ENCODE results near the gene EPS8L1.
"Not testable (repeated sequence)": the region's sequence is repeated elsewhere in the genome, so short reads cannot be mapped to it uniquely, and the experiment has no call there.

EPS8L1 gene

DNA sequence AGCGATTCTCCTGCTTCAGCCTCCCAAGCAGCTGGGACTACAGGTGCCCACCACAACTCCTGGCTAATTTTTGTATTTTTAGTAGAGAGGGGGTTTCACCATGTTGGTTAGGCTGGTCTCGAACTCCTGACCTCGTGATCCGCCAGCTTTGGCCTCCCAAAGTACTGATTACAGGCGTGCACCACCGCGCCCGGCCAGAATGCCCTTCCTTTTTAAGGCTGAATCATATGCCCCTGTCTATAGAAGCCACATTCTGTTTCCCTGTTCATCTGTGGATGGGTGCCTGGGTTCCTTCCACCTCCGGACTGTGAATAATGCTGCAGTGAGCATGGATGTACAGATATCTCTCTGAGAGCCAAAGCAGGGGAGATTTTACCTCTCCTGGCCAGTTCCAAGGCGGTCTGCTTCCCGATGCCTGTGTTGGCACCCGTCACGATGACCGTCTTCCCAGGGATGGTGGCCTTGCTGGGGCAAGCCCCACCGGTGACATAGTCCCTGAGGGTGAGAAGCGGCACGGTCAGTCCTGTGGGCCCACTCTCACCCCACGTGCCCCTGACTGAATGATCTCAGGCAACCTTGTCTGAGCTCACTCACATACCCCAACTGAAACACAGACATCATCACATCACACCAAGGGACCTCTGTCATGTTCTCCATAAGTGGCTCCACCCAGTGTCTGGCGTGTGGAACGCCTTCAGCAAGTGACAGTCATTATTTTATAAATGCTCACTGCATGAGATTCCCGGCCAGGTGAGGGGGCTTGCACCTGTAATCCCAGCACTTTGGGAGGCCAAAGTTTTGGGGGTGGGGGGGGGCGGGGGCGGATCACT, 16.7 kb upstream of the EPS8L1 start:
- Histone ChIP-seq H3K36me3 (ENCODE audit: insufficient read depth, low read length) (no peaks in the 10 kb centered on the region), H3K4me3 (ENCODE audit: low read length, poor library complexity, severe bottlenecking) (no peak overlapping the region), H3K4me2 (ENCODE audit: low read depth, low read length, poor library complexity, severe bottlenecking) (no peak overlapping the region), H3K79me2 (ENCODE audit: insufficient read depth, low read length) (no peaks in the 10 kb centered on the region), H3K9me2 (replicated peaks; ENCODE audit: low read depth, low read length) (no peaks in the 10 kb centered on the region), H3K9ac (ENCODE audit: low read depth, low read length, poor library complexity, severe bottlenecking) (no peak overlapping the region), H3K27me3 (ENCODE audit: insufficient read depth, low read length, poor library complexity, severe bottlenecking) (no peaks in the 10 kb centered on the region), H3K4me1 (ENCODE audit: insufficient read depth, low read length, poor library complexity, severe bottlenecking) (no peaks in the 10 kb centered on the region), H2AFZ (ENCODE audit: low read length) (no peak overlapping the region), H3K9me3 (ENCODE audit: insufficient read depth, low read depth, low read length) (no peaks in the 10 kb centered on the region), H4K20me1 (ENCODE audit: insufficient read depth, low read length, poor library complexity, severe bottlenecking) (no peaks in the 10 kb centered on the region), H3F3A (ENCODE audit: low read depth) (no peaks in the 10 kb centered on the region)
- TF ChIP-seq, protein P1, sequence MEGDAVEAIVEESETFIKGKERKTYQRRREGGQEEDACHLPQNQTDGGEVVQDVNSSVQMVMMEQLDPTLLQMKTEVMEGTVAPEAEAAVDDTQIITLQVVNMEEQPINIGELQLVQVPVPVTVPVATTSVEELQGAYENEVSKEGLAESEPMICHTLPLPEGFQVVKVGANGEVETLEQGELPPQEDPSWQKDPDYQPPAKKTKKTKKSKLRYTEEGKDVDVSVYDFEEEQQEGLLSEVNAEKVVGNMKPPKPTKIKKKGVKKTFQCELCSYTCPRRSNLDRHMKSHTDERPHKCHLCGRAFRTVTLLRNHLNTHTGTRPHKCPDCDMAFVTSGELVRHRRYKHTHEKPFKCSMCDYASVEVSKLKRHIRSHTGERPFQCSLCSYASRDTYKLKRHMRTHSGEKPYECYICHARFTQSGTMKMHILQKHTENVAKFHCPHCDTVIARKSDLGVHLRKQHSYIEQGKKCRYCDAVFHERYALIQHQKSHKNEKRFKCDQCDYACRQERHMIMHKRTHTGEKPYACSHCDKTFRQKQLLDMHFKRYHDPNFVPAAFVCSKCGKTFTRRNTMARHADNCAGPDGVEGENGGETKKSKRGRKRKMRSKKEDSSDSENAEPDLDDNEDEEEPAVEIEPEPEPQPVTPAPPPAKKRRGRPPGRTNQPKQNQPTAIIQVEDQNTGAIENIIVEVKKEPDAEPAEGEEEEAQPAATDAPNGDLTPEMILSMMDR (conservative IDR thresholded peaks at IDR 0.05; ENCODE audit: low read length): peak; percentile 44
- no peak for TF ChIP-seq EZH2phosphoT487 (IDR thresholded peaks at IDR 0.05; ENCODE audit: borderline replicate concordance)

DNA sequence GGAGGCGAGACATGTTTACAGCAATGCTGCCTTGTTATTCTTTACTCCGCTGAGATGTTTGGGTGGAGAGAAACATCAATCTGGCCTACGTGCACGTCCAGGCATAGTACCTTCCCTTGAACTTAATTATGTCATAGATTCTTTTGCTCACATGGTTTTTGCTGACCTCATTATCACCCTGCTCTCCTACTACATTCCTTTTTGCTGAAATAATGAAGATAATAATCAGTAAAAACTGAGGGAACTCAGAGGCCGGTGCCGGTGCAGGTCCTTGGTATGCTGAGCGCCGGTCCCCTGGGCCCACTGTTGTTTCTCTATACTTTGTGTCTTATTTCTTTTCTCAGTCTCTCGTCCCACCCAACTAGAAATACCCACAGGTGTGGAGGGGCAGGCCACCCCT, 15.4 kb upstream of the EPS8L1 start:
- not testable (repeated sequence) for H4K20me1 ChIP-seq (ENCODE audit: insufficient read depth, low read length, poor library complexity, severe bottlenecking); H3K27me3 ChIP-seq (ENCODE audit: insufficient read depth, low read length, poor library complexity, severe bottlenecking); H3K4me3 ChIP-seq (ENCODE audit: low read length, poor library complexity, severe bottlenecking); H3K4me2 ChIP-seq (ENCODE audit: low read depth, low read length, poor library complexity, severe bottlenecking); H3K36me3 ChIP-seq (ENCODE audit: insufficient read depth, low read length); H3K9me2 ChIP-seq (replicated peaks; ENCODE audit: low read depth, low read length); H3K79me2 ChIP-seq (ENCODE audit: insufficient read depth, low read length); H3F3A ChIP-seq (ENCODE audit: low read depth); H2AFZ ChIP-seq (ENCODE audit: low read length); H3K4me1 ChIP-seq (ENCODE audit: insufficient read depth, low read length, poor library complexity, severe bottlenecking); H3K9ac ChIP-seq (ENCODE audit: low read depth, low read length, poor library complexity, severe bottlenecking); H3K9me3 ChIP-seq (ENCODE audit: insufficient read depth, low read depth, low read length)

DNA sequence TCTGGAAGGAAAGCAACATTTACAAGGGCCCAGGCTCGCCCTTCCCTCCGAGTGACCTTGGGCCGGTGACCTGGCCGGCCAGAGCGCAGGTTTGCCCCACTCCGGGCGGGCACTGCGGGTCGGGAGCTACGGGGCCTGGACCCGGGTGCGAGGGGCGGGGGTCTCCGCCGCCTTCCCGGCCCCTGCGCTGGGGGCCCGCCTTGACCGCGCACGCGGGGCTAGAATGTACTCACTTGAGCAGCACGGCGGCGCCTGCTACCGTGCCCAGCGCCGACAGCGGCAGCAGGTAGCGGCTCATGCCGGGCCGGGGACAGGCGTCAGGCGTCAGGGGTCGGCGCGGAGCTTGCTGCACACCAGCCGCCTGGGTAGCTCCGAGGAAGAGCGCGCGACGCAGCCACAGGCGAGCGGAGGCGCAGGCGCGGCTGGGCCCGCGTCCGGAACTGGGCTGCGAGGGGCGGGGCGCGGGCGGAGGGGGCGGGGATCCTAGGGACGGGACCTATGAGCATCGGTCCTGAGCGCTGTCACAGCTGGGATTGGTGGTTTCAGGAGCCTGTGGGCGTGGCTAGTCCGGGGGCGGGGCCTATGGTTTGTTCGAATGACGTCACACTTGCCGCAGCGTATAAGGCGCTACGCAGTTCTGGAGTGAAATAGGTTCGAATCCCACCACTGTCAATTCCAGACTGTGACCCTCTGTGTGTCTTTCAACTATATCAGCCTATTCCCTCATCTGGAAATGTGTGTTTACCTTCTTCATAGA, 12.8 kb upstream of the EPS8L1 start, which contains the start of gene RDH13:
RDH13 (minus strand) TSS at position 414 of the 757 bp plus-strand sequence; CDS start at position 298, 116 bp downstream.
- Histone ChIP-seq H3K79me2 (ENCODE audit: insufficient read depth, low read length) (no peaks in the 10 kb centered on the region), H2AFZ (ENCODE audit: low read length) (no peak within 1 kb of the TSS), H4K20me1 (ENCODE audit: insufficient read depth, low read length, poor library complexity, severe bottlenecking) (no peaks in the 10 kb centered on the region), H3K36me3 (ENCODE audit: insufficient read depth, low read length) (no peaks in the 10 kb centered on the region), H3K9me2 (replicated peaks; ENCODE audit: low read depth, low read length) (no peaks in the 10 kb centered on the region), H3K4me1 (ENCODE audit: insufficient read depth, low read length, poor library complexity, severe bottlenecking) (no peaks in the 10 kb centered on the region), H3K9ac (ENCODE audit: low read depth, low read length, poor library complexity, severe bottlenecking) (no peak within 1 kb of the TSS), H3K4me3 (ENCODE audit: low read length, poor library complexity, severe bottlenecking) (no peak within 1 kb of the TSS), H3K27me3 (ENCODE audit: insufficient read depth, low read length, poor library complexity, severe bottlenecking) (no peaks in the 10 kb centered on the region), H3K4me2 (ENCODE audit: low read depth, low read length, poor library complexity, severe bottlenecking) (no peak within 1 kb of the TSS), H3F3A (ENCODE audit: low read depth) (no peaks in the 10 kb centered on the region), H3K9me3 (ENCODE audit: insufficient read depth, low read depth, low read length) (no peaks in the 10 kb centered on the region)
- TF ChIP-seq, protein P1 (conservative IDR thresholded peaks at IDR 0.05; ENCODE audit: low read length): no peak
- no peak for TF ChIP-seq EZH2phosphoT487 (IDR thresholded peaks at IDR 0.05; ENCODE audit: borderline replicate concordance)
